Measurements from ENCODE around the gene DAB1.

Gene DAB1

GRCh38 chr1:57015071-57015470 lies 408.8 kb downstream of the DAB1 start:
- DNase-seq (ENCODE audit: low read depth): no peak
- no peak for TF ChIP-seq CTCF (IDR thresholded peaks at IDR 0.05; ENCODE audit: control insufficient read depth, extremely low read depth, insufficient read depth)
- H3K4me3 ChIP-seq (ENCODE audit: low read depth, low read length): no peak overlapping the region

GRCh38 chr1:57013522-57013921 lies 410.3 kb downstream of the DAB1 start:
- no peak overlapping the region for H3K4me3 ChIP-seq (ENCODE audit: low read depth, low read length)
- no peak for DNase-seq (ENCODE audit: low read depth)
- no peak for TF ChIP-seq CTCF (IDR thresholded peaks at IDR 0.05; ENCODE audit: control insufficient read depth, extremely low read depth, insufficient read depth)

GRCh38 chr1:57012315-57012714 lies 411.5 kb downstream of the DAB1 start:
- no peak for DNase-seq (ENCODE audit: low read depth)
- TF ChIP-seq CTCF (IDR thresholded peaks at IDR 0.05; ENCODE audit: control insufficient read depth, extremely low read depth, insufficient read depth): no peak
- no peak overlapping the region for H3K4me3 ChIP-seq (ENCODE audit: low read depth, low read length)

GRCh38 chr1:57010511-57010910 lies 413.3 kb downstream of the DAB1 start:
- no peak overlapping the region for H3K4me3 ChIP-seq (ENCODE audit: low read depth, low read length)
- TF ChIP-seq CTCF (IDR thresholded peaks at IDR 0.05; ENCODE audit: control insufficient read depth, extremely low read depth, insufficient read depth): no peak
- no peak for DNase-seq (ENCODE audit: low read depth)

GRCh38 chr1:57007948-57008347 lies 415.9 kb downstream of the DAB1 start:
- no peak for DNase-seq (ENCODE audit: low read depth)
- TF ChIP-seq CTCF (IDR thresholded peaks at IDR 0.05; ENCODE audit: control insufficient read depth, extremely low read depth, insufficient read depth): no peak
- H3K4me3 ChIP-seq (ENCODE audit: low read depth, low read length): no peak overlapping the region

- DNase-seq (ENCODE audit: low read depth): no peak
- H3K4me3 ChIP-seq (ENCODE audit: low read depth, low read length): no peak overlapping the region
- no peak for TF ChIP-seq CTCF (IDR thresholded peaks at IDR 0.05; ENCODE audit: control insufficient read depth, extremely low read depth, insufficient read depth)
Observed at GRCh38 chr1:57007472-57007871, 416.4 kb downstream of the DAB1 start.

GRCh38 chr1:57003398-57004139 lies 420.3 kb downstream of the DAB1 start:
- H3K4me3 ChIP-seq (ENCODE audit: low read depth, low read length): no peak overlapping the region
- TF ChIP-seq CTCF (IDR thresholded peaks at IDR 0.05; ENCODE audit: control insufficient read depth, extremely low read depth, insufficient read depth): no peak
- DNase-seq (ENCODE audit: low read depth): no peak

Measured in LNCaP clone FGC (cell line).